ENCODE results near the gene GPS2.

GPS2 gene

DNA sequence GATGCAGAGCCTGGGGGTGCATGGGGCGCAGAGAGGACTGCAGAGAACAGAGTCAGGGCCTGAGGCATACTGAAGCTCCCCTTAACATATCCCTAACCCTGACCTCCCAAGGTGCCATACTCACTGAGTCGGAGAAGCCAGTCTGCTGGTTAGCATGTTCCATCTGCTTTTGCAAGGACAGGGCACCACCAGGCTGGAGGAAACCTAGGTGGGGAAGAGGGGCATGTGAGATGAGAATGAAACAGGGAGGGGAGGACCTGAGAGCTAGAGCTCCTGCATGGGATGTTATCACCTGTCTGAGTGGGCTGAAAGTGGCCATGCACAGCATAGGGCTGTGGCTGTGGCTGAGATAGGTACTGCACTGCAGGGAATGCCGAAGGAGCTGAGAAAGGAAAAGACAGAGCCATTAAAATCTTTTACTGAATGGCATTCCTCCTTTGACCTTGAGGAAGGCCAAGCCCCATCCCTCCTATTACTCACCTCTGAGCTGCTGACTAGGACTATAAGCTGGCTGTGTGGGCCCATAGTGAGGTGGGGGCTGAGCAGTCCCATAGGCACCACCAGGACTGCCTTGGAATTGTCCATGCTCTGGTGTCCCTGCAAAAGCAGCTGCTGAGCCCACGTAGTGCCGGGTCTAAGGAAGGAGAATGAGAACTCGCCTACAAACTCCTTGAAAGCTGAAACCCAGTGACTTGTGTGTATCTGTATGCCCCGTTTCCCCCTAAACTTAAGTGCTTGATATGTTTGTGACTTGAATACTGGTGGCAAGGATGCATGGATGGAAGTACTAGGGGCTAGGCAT, 1.9 kb downstream of the GPS2 start:
- no peak for DNase-seq (ENCODE audit: low spot score)
- TF ChIP-seq, protein P1, sequence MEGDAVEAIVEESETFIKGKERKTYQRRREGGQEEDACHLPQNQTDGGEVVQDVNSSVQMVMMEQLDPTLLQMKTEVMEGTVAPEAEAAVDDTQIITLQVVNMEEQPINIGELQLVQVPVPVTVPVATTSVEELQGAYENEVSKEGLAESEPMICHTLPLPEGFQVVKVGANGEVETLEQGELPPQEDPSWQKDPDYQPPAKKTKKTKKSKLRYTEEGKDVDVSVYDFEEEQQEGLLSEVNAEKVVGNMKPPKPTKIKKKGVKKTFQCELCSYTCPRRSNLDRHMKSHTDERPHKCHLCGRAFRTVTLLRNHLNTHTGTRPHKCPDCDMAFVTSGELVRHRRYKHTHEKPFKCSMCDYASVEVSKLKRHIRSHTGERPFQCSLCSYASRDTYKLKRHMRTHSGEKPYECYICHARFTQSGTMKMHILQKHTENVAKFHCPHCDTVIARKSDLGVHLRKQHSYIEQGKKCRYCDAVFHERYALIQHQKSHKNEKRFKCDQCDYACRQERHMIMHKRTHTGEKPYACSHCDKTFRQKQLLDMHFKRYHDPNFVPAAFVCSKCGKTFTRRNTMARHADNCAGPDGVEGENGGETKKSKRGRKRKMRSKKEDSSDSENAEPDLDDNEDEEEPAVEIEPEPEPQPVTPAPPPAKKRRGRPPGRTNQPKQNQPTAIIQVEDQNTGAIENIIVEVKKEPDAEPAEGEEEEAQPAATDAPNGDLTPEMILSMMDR (IDR thresholded peaks at IDR 0.05; ENCODE audit: extremely low read depth, missing control alignments) = no peak

DNA sequence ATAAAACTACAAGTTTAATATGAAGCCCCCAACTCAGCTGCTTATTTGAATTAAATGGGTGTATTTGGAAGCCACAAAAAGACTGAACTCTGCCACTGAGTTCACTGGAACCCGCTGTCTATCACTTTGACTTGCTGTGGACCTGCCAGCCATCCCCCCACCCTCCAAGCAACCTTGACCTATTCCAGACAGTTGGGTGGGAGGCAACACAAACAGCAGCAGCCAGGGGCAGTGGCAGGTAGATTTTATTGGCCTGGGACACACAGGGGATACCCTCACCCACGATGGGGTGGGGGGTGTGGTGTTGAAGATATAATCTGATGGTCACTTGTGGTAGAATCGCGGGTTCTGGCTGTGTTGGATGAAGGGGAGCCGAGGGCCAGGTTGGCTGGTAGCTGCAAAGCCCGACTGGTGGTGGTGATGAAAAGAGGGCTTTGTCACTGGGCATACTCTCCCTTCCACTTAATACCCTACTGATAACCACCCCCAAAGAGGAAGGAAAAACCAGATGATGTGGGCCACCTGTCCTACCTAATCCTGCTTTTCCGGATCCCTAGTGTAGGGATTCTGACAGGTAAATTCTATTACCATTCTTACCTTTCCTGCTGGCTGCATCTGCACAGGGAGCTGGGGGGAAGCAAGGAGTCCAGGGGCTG, 2.6 kb downstream of the GPS2 start:
- DNase-seq (ENCODE audit: low spot score) = no peak
- TF ChIP-seq, protein P1 (IDR thresholded peaks at IDR 0.05; ENCODE audit: extremely low read depth, missing control alignments) = no peak

DNA sequence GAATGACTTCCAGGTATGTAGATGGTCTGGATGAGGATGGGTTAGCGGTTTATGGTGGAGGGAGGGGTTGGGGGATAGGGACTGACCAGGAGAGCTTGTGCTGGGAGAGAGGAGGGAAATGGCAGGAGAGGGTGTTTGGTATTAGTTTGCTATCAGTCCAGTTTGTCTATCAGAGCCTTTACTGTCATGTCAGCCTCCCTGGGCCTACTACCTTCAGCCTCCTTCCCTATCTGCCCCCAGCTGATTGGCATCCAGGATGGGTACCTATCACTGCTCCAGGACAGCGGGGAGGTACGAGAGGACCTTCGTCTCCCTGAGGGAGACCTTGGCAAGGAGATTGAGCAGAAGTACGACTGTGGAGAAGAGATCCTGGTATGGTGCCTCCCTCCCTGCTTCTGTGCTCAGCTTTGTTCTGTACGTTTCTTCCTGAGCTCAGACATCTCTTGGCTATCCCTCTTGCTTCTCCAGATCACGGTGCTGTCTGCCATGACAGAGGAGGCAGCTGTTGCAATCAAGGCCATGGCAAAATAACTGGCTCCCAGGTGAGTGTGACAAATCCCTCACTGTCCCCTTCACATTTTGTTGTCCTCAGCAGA, 4.0 kb downstream of the GPS2 start:
- DNase-seq (ENCODE audit: low spot score) = no peak
- TF ChIP-seq, protein P1 (IDR thresholded peaks at IDR 0.05; ENCODE audit: extremely low read depth, missing control alignments) = no peak

DNA sequence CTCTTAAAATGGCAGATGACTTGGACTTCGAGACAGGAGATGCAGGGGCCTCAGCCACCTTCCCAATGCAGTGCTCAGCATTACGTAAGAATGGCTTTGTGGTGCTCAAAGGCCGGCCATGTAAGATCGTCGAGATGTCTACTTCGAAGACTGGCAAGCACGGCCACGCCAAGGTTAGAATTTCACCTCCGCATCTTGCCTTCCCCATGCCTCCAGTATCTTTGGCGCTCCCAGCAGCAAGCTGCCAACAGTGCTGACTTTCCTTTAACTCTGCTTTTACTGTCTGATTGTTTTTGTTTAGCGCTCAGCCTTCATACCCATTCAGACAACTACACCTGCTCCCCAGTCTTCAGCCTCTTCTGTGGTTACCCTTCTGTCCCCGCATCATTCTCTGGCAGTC, 5.5 kb downstream of the GPS2 start:
- TF ChIP-seq, protein P1 (IDR thresholded peaks at IDR 0.05; ENCODE audit: extremely low read depth, missing control alignments) = no peak
- no peak for DNase-seq (ENCODE audit: low spot score)

DNA sequence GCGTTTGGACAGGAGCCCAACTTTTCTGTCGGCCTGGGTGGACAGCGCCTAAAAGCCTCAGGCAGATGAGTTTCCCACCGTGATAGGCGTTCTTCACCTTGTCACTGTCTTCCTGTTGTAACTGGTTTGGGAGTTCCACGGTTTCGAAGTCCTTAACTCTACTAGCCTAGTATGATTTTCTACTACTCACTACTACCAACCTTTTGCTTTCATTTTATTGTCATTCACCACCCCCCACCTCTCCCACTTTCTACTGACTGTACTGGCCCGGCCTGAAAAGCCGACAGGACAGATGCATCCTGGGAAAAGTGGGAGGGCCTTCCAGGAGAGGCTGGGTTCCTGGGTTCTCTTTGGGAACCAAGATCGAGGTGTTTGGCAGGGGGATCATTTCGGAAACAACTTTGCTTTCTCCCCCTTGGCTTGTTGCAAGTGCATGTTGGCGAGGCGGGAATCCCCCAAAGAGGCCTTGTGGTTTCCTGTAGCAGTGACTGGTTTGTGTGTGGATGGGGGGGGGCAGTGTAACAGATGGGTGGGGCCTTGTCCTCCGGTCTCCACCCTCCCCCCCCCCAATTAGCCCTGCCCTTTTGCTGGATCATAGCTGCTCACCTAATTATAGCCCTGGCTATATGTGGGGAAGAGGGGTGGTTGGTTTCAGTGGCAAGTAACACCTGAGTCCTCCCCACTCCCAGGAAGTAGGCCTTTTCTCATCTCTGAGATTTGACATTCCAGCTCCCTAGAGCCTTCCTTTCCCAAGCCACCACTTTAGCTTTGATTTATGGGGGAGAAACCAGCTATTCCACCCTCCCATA, 6.3 kb downstream of the GPS2 start:
- DNase-seq (ENCODE audit: low spot score) = peak; percentile 86
- TF ChIP-seq, protein P1 (IDR thresholded peaks at IDR 0.05; ENCODE audit: extremely low read depth, missing control alignments) = no peak

DNA sequence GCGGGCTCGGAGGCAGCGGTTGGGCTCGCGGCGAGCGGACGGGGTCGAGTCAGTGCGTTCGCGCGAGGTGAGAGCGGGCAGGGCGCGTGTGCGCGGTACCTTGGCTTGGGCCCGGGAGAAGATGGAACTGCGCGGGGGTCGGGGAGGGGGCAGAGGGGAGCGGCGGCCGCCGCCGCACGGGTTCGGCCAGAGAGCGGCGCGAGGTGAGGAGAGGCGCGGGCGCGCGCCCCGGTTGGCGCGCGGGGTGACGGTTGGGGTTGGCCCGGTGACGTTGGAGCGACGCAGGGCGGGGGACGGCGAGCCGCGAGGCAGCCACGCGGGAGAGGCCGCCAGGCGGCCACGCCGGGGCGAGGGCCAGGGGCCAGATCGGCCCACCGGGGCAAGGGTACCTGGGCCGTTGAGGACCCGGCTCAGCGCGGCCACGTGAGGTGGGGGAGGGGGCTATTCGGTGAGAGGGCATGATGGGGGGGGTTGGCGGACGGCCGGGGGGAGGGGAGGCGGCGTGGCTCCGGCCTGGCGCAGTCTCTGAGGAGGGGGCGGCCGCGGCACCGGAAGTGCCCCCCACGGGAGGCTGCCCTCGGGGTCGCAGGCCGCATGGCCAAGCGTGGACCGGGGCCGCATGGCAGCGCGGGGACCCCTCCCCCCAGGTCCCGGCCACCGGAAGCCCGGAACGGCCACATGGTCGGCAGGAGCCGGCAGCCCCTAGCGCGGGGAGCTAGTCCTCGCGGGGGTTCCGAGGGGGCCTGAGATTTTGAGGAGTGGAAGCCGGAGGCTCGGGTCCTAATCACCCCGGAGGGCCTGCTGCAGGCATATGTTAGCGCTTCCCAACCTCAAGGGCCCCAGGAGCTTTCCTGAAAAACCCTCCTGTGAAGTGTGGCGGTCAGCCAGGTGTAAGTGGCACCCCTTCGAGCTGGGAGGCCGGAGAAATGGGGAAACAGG, 7.2 kb downstream of the GPS2 start:
- TF ChIP-seq, protein P1 (IDR thresholded peaks at IDR 0.05; ENCODE audit: extremely low read depth, missing control alignments) = no peak
- no peak for DNase-seq (ENCODE audit: low spot score)
